ENCODE data around the gene CUZD1. TPM values are rescaled to one million over a fixed set of nuclear protein-coding genes. Genes with fewer than 3 reads are reported as not detected.

CUZD1 gene
- total RNA-seq, 1 experiment from 2014 or later = 17.2 TPM

DNA sequence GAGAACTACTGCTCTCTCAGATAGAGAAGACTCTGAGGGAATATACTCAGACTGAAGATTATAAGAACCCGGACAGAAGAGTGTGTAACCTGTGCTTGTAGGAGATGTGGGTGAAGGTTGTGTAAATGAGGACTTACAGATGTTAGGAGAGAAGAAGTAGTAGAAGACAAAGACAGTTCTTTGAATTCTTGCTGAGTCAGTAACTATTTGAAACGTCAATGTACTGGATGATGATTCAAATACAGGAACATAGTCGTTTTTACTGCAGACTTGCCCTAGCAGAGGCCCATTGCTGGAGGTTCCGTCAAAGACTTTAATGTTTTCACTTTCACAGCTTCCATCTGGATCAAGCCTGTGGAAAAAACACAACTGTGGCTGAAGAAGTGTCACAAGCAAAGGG is 6.8 kb downstream of the CUZD1 start:
- no peak for DNase-seq
- Mint-ChIP-seq H3K27me3 (ENCODE audit: low read depth) (no peaks in the 10 kb centered on the region), H3K4me3 (no peak overlapping the region), H3K4me1 (peaks cover 2% of the 10 kb centered on the region in 2 experiments; a peak in 1 of 4 replicates), H3K36me3 (ENCODE audit: insufficient read depth in 1 of 3, low read depth in 3 of 3) (peaks cover 35 to 96% (median 65%) of the 10 kb centered on the region in 3 experiments), H3K9me3 (peaks cover 5 to 12% of the 10 kb centered on the region in 2 experiments), H3K27ac (no peak overlapping the region; a peak in 1 of 7 replicates)
- H3K4me1 ChIP-seq (ENCODE audit: insufficient read depth, low read length) = no peaks in the 10 kb centered on the region
- H4K91ac ChIP-seq (ENCODE audit: insufficient read length, low read depth, low read length) = no peak overlapping the region
- H3K9me3 ChIP-seq (ENCODE audit: control insufficient read depth, low read depth, low read length) = no peaks in the 10 kb centered on the region
- TF ChIP-seq CTCF (conservative IDR thresholded peaks at IDR 0.05) = no peak
- H3K79me2 ChIP-seq (ENCODE audit: insufficient read depth, low read length) = no peaks in the 10 kb centered on the region; the same call in 1 of the 2 replicates
- H4K8ac ChIP-seq (replicated peaks; ENCODE audit: insufficient read length, low read depth, low read length) = no peak overlapping the region
- H2BK120ac ChIP-seq (ENCODE audit: low read depth, low read length, poor library complexity, severe bottlenecking) = no peak overlapping the region
- no peak overlapping the region for H3K4ac ChIP-seq (ENCODE audit: low read depth, low read length)
- H3K27me3 ChIP-seq (ENCODE audit: insufficient read depth, low read length) = no peaks in the 10 kb centered on the region
- WGBS (ENCODE audit: extremely low coverage, insufficient read length, low lambda C conversion rate) = no CpG with 5 or more reads among the region's 4 CpGs
- H3K4me2 ChIP-seq (ENCODE audit: insufficient read depth, insufficient read length, low read length) = no peak overlapping the region
- H3K18ac ChIP-seq (ENCODE audit: insufficient read length, low read depth, low read length) = no peak overlapping the region
- H4K20me1 ChIP-seq (ENCODE audit: control insufficient read depth, insufficient read depth, insufficient read length) = no peaks in the 10 kb centered on the region
- H2AK5ac ChIP-seq (ENCODE audit: insufficient read length, low read length) = no peak overlapping the region
- no peak overlapping the region for H4K5ac ChIP-seq (ENCODE audit: insufficient read length, low read depth, low read length)
- no peak overlapping the region for H2BK12ac ChIP-seq (ENCODE audit: insufficient read length, low read depth, low read length)
- no peak overlapping the region for H3K56ac ChIP-seq (ENCODE audit: insufficient read length, low read depth, low read length)
- no peak overlapping the region for H3T11ph ChIP-seq (ENCODE audit: low read length)
- H3K23me2 ChIP-seq (ENCODE audit: insufficient read length, low read depth, low read length, poor library complexity, severe bottlenecking) = no peaks in the 10 kb centered on the region
- no peak overlapping the region for H3K23ac ChIP-seq (ENCODE audit: insufficient read length, low read depth, low read length)
- no peaks in the 10 kb centered on the region for H3K79me1 ChIP-seq (ENCODE audit: insufficient read depth, low read depth, low read length, poor library complexity, severe bottlenecking)
- H2AFZ ChIP-seq (ENCODE audit: low read length) = no peak overlapping the region
- no peak overlapping the region for H3K14ac ChIP-seq (ENCODE audit: insufficient read depth, low read length)
- H2BK15ac ChIP-seq (ENCODE audit: low read depth, low read length) = no peak overlapping the region
- no peak overlapping the region for H2BK20ac ChIP-seq (ENCODE audit: low read depth, low read length, poor library complexity, severe bottlenecking)
- no peak overlapping the region for H3K9ac ChIP-seq (ENCODE audit: extremely low read depth, insufficient read length, low read length)
- H3K27ac ChIP-seq (ENCODE audit: insufficient read length, low read depth, low read length) = no peak overlapping the region
- H2BK5ac ChIP-seq (ENCODE audit: insufficient read length, low read length) = no peak overlapping the region

All from H9 (cell line).